Vagina (tissue), 2 donors: ENCODE results near the gene DPT. TPM values are rescaled to one million over a fixed set of nuclear protein-coding genes. Genes with fewer than 3 reads are reported as not detected.

Experiments used
- DNase-seq, 2 donors: peaks; one replicate each; pipeline ENCODE4 v3.0.0-alpha.2; 2017; ENCODE audit errors: extremely low spot score in 2 of 2
- H3K27ac ChIP-seq: fragments of 200-600 bp; sonication (generic); one replicate; pipeline ENCODE4 v1.5.1; 2019
- H3K27me3 ChIP-seq: fragments of 200-600 bp; sonication (generic); one replicate; pipeline ENCODE4 v1.5.1; 2019
- H3K36me3 ChIP-seq, 2 donors: fragments of 200-600 bp; sonication (generic); one replicate each; pipeline ENCODE4 v1.5.1; 2017 to 2019
- H3K4me1 ChIP-seq: fragments of 200-600 bp; sonication (generic); one replicate; pipeline ENCODE4 v1.5.1; 2019
- H3K4me3 ChIP-seq, 2 donors: fragments of 200-600 bp; sonication (generic); 1 replicate in 1 of 2; 2 replicates in 1 of 2; pipeline ENCODE4 v1.5.1; 2016 to 2019
- H3K9me3 ChIP-seq: fragments of 200-600 bp; sonication (generic); one replicate; pipeline ENCODE4 v1.5.1; 2019
- CTCF ChIP-seq, 3 experiments: fragments of 450-650 bp in 2 of 3; fragments of 200-600 bp in 1 of 3; sonication (generic) in 1 of 3; IDR thresholded peaks; one replicate each; pipeline ENCODE4 v1.5.1; 2017 to 2019; ENCODE audit warnings: antibody characterized with exemption in 3 of 3, mild to moderate bottlenecking in 2 of 3, moderate library complexity in 2 of 3
- POLR2A ChIP-seq, 2 donors: fragments of 450-650 bp; IDR thresholded peaks; one replicate each; pipeline ENCODE4 v1.6.1; 2017; ENCODE audit warnings: antibody characterized with exemption in 2 of 2, mild to moderate bottlenecking in 2 of 2, moderate library complexity in 2 of 2
- POLR2AphosphoS5 ChIP-seq, 2 donors: sonication (generic); formaldehyde crosslinking; IDR thresholded peaks; one replicate each; pipeline ENCODE4 v1.9.0; 2017; ENCODE audit warnings: antibody characterized with exemption in 2 of 2, mild to moderate bottlenecking in 2 of 2, low read depth in 1 of 2; ENCODE audit not compliant: insufficient read depth in 1 of 2
- intact Hi-C: fragments of 100-400 bp; cut with DNase I; formaldehyde crosslinking; loops from one replicate; pipeline ENCODE4 v1.15.1; 2023
- total RNA-seq: library from RNA; depleted of rRNA; stranded (reverse); fragments of >200 nt; gene quantifications from one replicate; pipeline ENCODE4 v1.2.3, GENCODE V29; 2016

The DPT gene
- total RNA-seq = 154 TPM

GRCh38 chr1:168728473-168729404, at the start of gene DPT:
TSS of gene DPT (minus strand) at chr1:168729206. CDS start at chr1:168729174, 32 bp downstream.
- intact Hi-C loops = no loop called here
- no peak for DNase-seq
- no peaks in the 10 kb centered on the region for H3K27me3 ChIP-seq

DNA sequence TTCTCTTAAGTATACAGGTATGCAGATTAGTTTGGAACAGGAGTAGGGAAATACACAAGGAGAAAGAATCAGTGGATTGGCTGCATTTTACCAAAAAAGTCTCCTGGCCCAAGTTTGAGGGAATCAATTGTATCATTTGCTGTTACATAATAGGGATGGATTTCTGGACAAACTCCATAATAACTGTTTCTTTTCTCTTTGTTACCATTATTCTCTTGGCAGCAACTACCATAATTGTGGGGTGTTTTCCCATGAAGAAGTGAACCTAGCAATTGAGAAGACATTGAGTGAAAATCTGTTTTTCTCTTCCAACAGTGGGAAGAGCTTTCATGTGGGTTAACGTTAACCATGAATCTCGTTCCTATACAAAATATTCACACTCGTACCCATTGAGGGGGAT, 46.4 kb upstream of the DPT start:
- no peak for DNase-seq
- no peaks in the 10 kb centered on the region for H3K9me3 ChIP-seq
- H3K4me1 ChIP-seq = no peaks in the 10 kb centered on the region
- no peaks in the 10 kb centered on the region for H3K27me3 ChIP-seq
- no peak for TF ChIP-seq CTCF (IDR thresholded peaks at IDR 0.05)
- TF ChIP-seq POLR2AphosphoS5 (IDR thresholded peaks at IDR 0.05; ENCODE audit: insufficient read depth in 1 of 2, low read depth in 1 of 2) = no peak
- no peak for TF ChIP-seq POLR2A (IDR thresholded peaks at IDR 0.05)
- intact Hi-C loops = no loop called here
- H3K36me3 ChIP-seq = no peaks in the 10 kb centered on the region
- no peak overlapping the region for H3K4me3 ChIP-seq
- H3K27ac ChIP-seq = no peak overlapping the region

More at GRCh38 chr1:168728473-168729404, at the start of gene DPT:
- no peaks in the 10 kb centered on the region for H3K36me3 ChIP-seq
- H3K9me3 ChIP-seq = no peaks in the 10 kb centered on the region
- TF ChIP-seq POLR2A (IDR thresholded peaks at IDR 0.05) (no peak), CTCF (IDR thresholded peaks at IDR 0.05) (no peak), POLR2AphosphoS5 (IDR thresholded peaks at IDR 0.05; ENCODE audit: insufficient read depth in 1 of 2, low read depth in 1 of 2) (peak in 1 of 2 donors; percentile 61)
- peak within 1 kb of the TSS; percentile 30 to 35 for H3K4me3 ChIP-seq
- peak within 1 kb of the TSS; percentile 19 for H3K27ac ChIP-seq
- no peaks in the 10 kb centered on the region for H3K4me1 ChIP-seq

GRCh38 chr1:168774241-168774640, 45.2 kb upstream of the DPT start:
- intact Hi-C loops = no loop called here
- no peak for DNase-seq

DNA sequence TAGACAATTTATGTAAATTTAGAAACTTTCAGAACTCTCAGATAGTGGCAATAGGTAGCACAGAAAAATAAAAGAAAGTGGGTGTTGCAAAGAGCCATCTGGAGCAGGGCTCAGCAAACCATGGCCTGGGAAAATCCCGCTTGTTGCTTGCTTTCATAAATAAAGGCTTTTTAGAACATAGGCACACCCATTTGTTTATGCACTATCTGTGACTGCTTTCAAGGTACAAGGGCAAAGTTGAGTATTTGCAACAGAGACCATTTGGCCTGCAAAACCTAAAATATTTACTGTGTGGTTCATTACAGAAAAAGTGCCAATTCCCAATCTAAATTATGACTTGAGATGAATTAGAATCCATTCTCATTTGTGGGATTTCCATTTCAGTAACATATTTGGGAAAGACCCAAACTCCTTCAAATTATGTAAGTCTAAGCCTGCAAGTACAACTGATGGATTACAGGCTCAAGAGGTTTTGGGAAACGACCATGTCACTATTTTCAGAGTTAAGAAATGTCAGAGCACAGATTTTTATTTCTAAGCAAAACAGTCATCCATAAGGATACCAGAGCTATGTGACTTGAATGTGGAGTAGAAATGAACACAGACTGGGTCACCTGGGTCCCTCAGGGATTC, 43.5 kb upstream of the DPT start:
- intact Hi-C loops = no loop called here
- no peaks in the 10 kb centered on the region for H3K27me3 ChIP-seq
- H3K36me3 ChIP-seq = no peaks in the 10 kb centered on the region
- DNase-seq = no peak
- no peak overlapping the region for H3K27ac ChIP-seq
- H3K4me3 ChIP-seq = no peak overlapping the region
- TF ChIP-seq CTCF (IDR thresholded peaks at IDR 0.05) = no peak
- TF ChIP-seq POLR2AphosphoS5 (IDR thresholded peaks at IDR 0.05; ENCODE audit: insufficient read depth in 1 of 2, low read depth in 1 of 2) = no peak
- TF ChIP-seq POLR2A (IDR thresholded peaks at IDR 0.05) = no peak
- H3K9me3 ChIP-seq = no peaks in the 10 kb centered on the region
- H3K4me1 ChIP-seq = peaks cover 6% of the 10 kb centered on the region

More at GRCh38 chr1:168774241-168774640, 45.2 kb upstream of the DPT start:
- H3K4me3 ChIP-seq = no peak overlapping the region
- no peaks in the 10 kb centered on the region for H3K27me3 ChIP-seq
- no peak overlapping the region for H3K27ac ChIP-seq
- H3K36me3 ChIP-seq = no peaks in the 10 kb centered on the region
- no peaks in the 10 kb centered on the region for H3K4me1 ChIP-seq
- H3K9me3 ChIP-seq = no peaks in the 10 kb centered on the region
- TF ChIP-seq POLR2AphosphoS5 (IDR thresholded peaks at IDR 0.05; ENCODE audit: insufficient read depth in 1 of 2, low read depth in 1 of 2) (no peak), POLR2A (IDR thresholded peaks at IDR 0.05) (no peak), CTCF (IDR thresholded peaks at IDR 0.05) (no peak)
